Measurements from ENCODE around the gene MGLL.

DNA sequence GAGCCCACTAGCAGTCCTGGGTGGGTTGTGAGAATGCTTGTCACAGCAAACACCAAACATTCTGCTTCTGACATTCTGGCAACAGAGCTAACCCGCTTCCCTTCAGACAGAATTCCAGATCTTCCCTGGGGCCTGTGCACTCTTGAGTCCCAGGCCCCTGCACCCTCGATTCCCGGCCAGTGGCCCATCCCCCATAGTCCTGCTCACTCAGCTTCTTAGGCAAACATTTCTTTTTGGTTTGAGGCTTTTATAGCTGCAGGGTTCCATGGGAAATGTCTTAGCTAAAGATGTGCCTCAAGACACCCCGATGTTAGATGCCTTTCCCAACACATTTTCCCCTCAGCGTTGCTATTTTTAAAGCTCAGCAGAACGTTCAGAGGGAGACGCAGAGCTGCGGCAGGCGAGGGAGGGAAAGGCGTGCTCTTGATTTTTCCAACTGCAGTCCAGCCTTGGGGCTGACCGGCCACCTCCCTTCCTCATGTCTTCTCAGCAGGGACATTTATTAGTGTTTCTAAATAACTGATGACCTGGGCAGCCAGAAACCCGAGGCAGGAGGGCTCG, 114.4 kb downstream of the MGLL start:
- TF ChIP-seq, protein P1, sequence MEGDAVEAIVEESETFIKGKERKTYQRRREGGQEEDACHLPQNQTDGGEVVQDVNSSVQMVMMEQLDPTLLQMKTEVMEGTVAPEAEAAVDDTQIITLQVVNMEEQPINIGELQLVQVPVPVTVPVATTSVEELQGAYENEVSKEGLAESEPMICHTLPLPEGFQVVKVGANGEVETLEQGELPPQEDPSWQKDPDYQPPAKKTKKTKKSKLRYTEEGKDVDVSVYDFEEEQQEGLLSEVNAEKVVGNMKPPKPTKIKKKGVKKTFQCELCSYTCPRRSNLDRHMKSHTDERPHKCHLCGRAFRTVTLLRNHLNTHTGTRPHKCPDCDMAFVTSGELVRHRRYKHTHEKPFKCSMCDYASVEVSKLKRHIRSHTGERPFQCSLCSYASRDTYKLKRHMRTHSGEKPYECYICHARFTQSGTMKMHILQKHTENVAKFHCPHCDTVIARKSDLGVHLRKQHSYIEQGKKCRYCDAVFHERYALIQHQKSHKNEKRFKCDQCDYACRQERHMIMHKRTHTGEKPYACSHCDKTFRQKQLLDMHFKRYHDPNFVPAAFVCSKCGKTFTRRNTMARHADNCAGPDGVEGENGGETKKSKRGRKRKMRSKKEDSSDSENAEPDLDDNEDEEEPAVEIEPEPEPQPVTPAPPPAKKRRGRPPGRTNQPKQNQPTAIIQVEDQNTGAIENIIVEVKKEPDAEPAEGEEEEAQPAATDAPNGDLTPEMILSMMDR (IDR thresholded peaks at IDR 0.05), result no peak
- TF ChIP-seq POLR2AphosphoS5 (IDR thresholded peaks at IDR 0.05; ENCODE audit: low read depth, low read length) (no peak), TCF7L2 (IDR thresholded peaks at IDR 0.05; ENCODE audit: low read depth, low read length) (no peak)
- TF ChIP-seq, protein P2, sequence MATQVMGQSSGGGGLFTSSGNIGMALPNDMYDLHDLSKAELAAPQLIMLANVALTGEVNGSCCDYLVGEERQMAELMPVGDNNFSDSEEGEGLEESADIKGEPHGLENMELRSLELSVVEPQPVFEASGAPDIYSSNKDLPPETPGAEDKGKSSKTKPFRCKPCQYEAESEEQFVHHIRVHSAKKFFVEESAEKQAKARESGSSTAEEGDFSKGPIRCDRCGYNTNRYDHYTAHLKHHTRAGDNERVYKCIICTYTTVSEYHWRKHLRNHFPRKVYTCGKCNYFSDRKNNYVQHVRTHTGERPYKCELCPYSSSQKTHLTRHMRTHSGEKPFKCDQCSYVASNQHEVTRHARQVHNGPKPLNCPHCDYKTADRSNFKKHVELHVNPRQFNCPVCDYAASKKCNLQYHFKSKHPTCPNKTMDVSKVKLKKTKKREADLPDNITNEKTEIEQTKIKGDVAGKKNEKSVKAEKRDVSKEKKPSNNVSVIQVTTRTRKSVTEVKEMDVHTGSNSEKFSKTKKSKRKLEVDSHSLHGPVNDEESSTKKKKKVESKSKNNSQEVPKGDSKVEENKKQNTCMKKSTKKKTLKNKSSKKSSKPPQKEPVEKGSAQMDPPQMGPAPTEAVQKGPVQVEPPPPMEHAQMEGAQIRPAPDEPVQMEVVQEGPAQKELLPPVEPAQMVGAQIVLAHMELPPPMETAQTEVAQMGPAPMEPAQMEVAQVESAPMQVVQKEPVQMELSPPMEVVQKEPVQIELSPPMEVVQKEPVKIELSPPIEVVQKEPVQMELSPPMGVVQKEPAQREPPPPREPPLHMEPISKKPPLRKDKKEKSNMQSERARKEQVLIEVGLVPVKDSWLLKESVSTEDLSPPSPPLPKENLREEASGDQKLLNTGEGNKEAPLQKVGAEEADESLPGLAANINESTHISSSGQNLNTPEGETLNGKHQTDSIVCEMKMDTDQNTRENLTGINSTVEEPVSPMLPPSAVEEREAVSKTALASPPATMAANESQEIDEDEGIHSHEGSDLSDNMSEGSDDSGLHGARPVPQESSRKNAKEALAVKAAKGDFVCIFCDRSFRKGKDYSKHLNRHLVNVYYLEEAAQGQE (IDR thresholded peaks at IDR 0.05; ENCODE audit: insufficient read depth in 1 of 2, low read depth in 2 of 2, low read length in 1 of 2), result no peak
